ENCODE data around the gene ESYT3.
"Not testable (repeated sequence)": the region's sequence is repeated elsewhere in the genome, so short reads cannot be mapped to it uniquely, and the experiment has no call there.

Gene ESYT3

GRCh38 chr3:138412821-138413551 is 21.4 kb upstream of the ESYT3 start:
- H3K27me3 ChIP-seq (ENCODE audit: control insufficient read depth, insufficient read depth, low read length) = no peaks in the 10 kb centered on the region
- H3K36me3 ChIP-seq (ENCODE audit: control insufficient read depth, insufficient read depth, low read length) = no peaks in the 10 kb centered on the region
- no peaks in the 10 kb centered on the region for H3K9me3 ChIP-seq (ENCODE audit: control insufficient read depth, insufficient read depth, low read length)
- H3K4me3 ChIP-seq (ENCODE audit: low read depth, low read length) = no peak overlapping the region
- H3K9ac ChIP-seq (ENCODE audit: low read depth, low read length) = no peak overlapping the region
- no peak overlapping the region for H3K27ac ChIP-seq (ENCODE audit: low read depth, low read length)
- peaks cover 29% of the 10 kb centered on the region for H3K4me1 ChIP-seq (ENCODE audit: control insufficient read depth, insufficient read depth, low read length)

- H3K27ac ChIP-seq (ENCODE audit: low read depth, low read length); H3K4me1 ChIP-seq (ENCODE audit: control insufficient read depth, insufficient read depth, low read length); H3K27me3 ChIP-seq (ENCODE audit: control insufficient read depth, insufficient read depth, low read length); H3K4me3 ChIP-seq (ENCODE audit: low read depth, low read length); H3K36me3 ChIP-seq (ENCODE audit: control insufficient read depth, insufficient read depth, low read length); H3K9me3 ChIP-seq (ENCODE audit: control insufficient read depth, insufficient read depth, low read length); H3K9ac ChIP-seq (ENCODE audit: low read depth, low read length): not testable (repeated sequence)
These were observed 18.2 kb upstream of the ESYT3 start for GRCh38 chr3:138416236-138416635.

GRCh38 chr3:138417559-138417982 is 16.8 kb upstream of the ESYT3 start:
- Histone ChIP-seq H3K36me3 (ENCODE audit: control insufficient read depth, insufficient read depth, low read length) (no peaks in the 10 kb centered on the region), H3K9ac (ENCODE audit: low read depth, low read length) (no peak overlapping the region), H3K4me3 (ENCODE audit: low read depth, low read length) (no peak overlapping the region), H3K4me1 (ENCODE audit: control insufficient read depth, insufficient read depth, low read length) (peaks cover 10% of the 10 kb centered on the region), H3K27me3 (ENCODE audit: control insufficient read depth, insufficient read depth, low read length) (no peaks in the 10 kb centered on the region), H3K27ac (ENCODE audit: low read depth, low read length) (no peak overlapping the region), H3K9me3 (ENCODE audit: control insufficient read depth, insufficient read depth, low read length) (0 out of 2 replicates have a peak, but pooled peaks cover 12% of the 10 kb centered on the region)

- peaks cover 17% of the 10 kb centered on the region for H3K4me1 ChIP-seq (ENCODE audit: control insufficient read depth, insufficient read depth, low read length)
- H3K9ac ChIP-seq (ENCODE audit: low read depth, low read length) = no peak overlapping the region
- no peak overlapping the region for H3K4me3 ChIP-seq (ENCODE audit: low read depth, low read length)
- H3K9me3 ChIP-seq (ENCODE audit: control insufficient read depth, insufficient read depth, low read length) = 0 out of 2 replicates have a peak, but pooled peaks cover 12% of the 10 kb centered on the region
- no peaks in the 10 kb centered on the region for H3K36me3 ChIP-seq (ENCODE audit: control insufficient read depth, insufficient read depth, low read length)
- H3K27ac ChIP-seq (ENCODE audit: low read depth, low read length) = no peak overlapping the region
- H3K27me3 ChIP-seq (ENCODE audit: control insufficient read depth, insufficient read depth, low read length) = no peaks in the 10 kb centered on the region
These were observed 15.7 kb upstream of the ESYT3 start for GRCh38 chr3:138418601-138419206.

- H3K36me3 ChIP-seq (ENCODE audit: control insufficient read depth, insufficient read depth, low read length) = no peaks in the 10 kb centered on the region
- H3K27me3 ChIP-seq (ENCODE audit: control insufficient read depth, insufficient read depth, low read length) = no peaks in the 10 kb centered on the region
- H3K9me3 ChIP-seq (ENCODE audit: control insufficient read depth, insufficient read depth, low read length) = 0 out of 2 replicates have a peak, but pooled peaks cover 12% of the 10 kb centered on the region
- H3K27ac ChIP-seq (ENCODE audit: low read depth, low read length) = no peak overlapping the region
- no peak overlapping the region for H3K9ac ChIP-seq (ENCODE audit: low read depth, low read length)
- no peak overlapping the region; the same call in 1 of the 2 replicates for H3K4me3 ChIP-seq (ENCODE audit: low read depth, low read length)
- peaks cover 12% of the 10 kb centered on the region for H3K4me1 ChIP-seq (ENCODE audit: control insufficient read depth, insufficient read depth, low read length)
These were observed 11.1 kb upstream of the ESYT3 start for GRCh38 chr3:138423316-138423715.

- Histone ChIP-seq H3K27me3 (ENCODE audit: control insufficient read depth, insufficient read depth, low read length) (no peaks in the 10 kb centered on the region), H3K9ac (ENCODE audit: low read depth, low read length) (no peak overlapping the region), H3K9me3 (ENCODE audit: control insufficient read depth, insufficient read depth, low read length) (0 out of 2 replicates have a peak, but pooled peaks cover 12% of the 10 kb centered on the region), H3K4me1 (ENCODE audit: control insufficient read depth, insufficient read depth, low read length) (peaks cover 12% of the 10 kb centered on the region), H3K4me3 (ENCODE audit: low read depth, low read length) (no peak overlapping the region), H3K27ac (ENCODE audit: low read depth, low read length) (no peak overlapping the region), H3K36me3 (ENCODE audit: control insufficient read depth, insufficient read depth, low read length) (no peaks in the 10 kb centered on the region)
These were observed 10.1 kb upstream of the ESYT3 start for GRCh38 chr3:138424323-138424722.

- Histone ChIP-seq H3K27ac (ENCODE audit: low read depth, low read length) (no peak overlapping the region), H3K9me3 (ENCODE audit: control insufficient read depth, insufficient read depth, low read length) (0 out of 2 replicates have a peak, but pooled peaks cover 7% of the 10 kb centered on the region), H3K9ac (ENCODE audit: low read depth, low read length) (no peak overlapping the region), H3K4me1 (ENCODE audit: control insufficient read depth, insufficient read depth, low read length) (peaks cover 12% of the 10 kb centered on the region), H3K4me3 (ENCODE audit: low read depth, low read length) (no peak overlapping the region), H3K36me3 (ENCODE audit: control insufficient read depth, insufficient read depth, low read length) (no peaks in the 10 kb centered on the region), H3K27me3 (ENCODE audit: control insufficient read depth, insufficient read depth, low read length) (no peaks in the 10 kb centered on the region)
These were observed 8.2 kb upstream of the ESYT3 start for GRCh38 chr3:138426211-138426610.

GRCh38 chr3:138426754-138427153 is 7.7 kb upstream of the ESYT3 start:
- H3K27ac ChIP-seq (ENCODE audit: low read depth, low read length); H3K9me3 ChIP-seq (ENCODE audit: control insufficient read depth, insufficient read depth, low read length): not testable (repeated sequence)

GRCh38 chr3:138429665-138430064 is 4.8 kb upstream of the ESYT3 start:
- H3K4me1 ChIP-seq (ENCODE audit: control insufficient read depth, insufficient read depth, low read length) = no peaks in the 10 kb centered on the region
- no peak overlapping the region for H3K27ac ChIP-seq (ENCODE audit: low read depth, low read length)
- no peak overlapping the region for H3K4me3 ChIP-seq (ENCODE audit: low read depth, low read length)
- no peak overlapping the region for H3K9ac ChIP-seq (ENCODE audit: low read depth, low read length)
- H3K27me3 ChIP-seq (ENCODE audit: control insufficient read depth, insufficient read depth, low read length) = peaks cover 28% of the 10 kb centered on the region
- H3K9me3 ChIP-seq (ENCODE audit: control insufficient read depth, insufficient read depth, low read length) = 0 out of 2 replicates have a peak, but pooled peaks cover 5% of the 10 kb centered on the region
- no peaks in the 10 kb centered on the region for H3K36me3 ChIP-seq (ENCODE audit: control insufficient read depth, insufficient read depth, low read length)

More at GRCh38 chr3:138426754-138427153, 7.7 kb upstream of the ESYT3 start:
- not testable (repeated sequence) for H3K9ac ChIP-seq (ENCODE audit: low read depth, low read length); H3K36me3 ChIP-seq (ENCODE audit: control insufficient read depth, insufficient read depth, low read length); H3K27me3 ChIP-seq (ENCODE audit: control insufficient read depth, insufficient read depth, low read length); H3K4me3 ChIP-seq (ENCODE audit: low read depth, low read length)
- peaks cover 12% of the 10 kb centered on the region for H3K4me1 ChIP-seq (ENCODE audit: control insufficient read depth, insufficient read depth, low read length)

- Histone ChIP-seq H3K9me3 (ENCODE audit: control insufficient read depth, insufficient read depth, low read length) (0 out of 2 replicates have a peak, but pooled peaks cover 5% of the 10 kb centered on the region), H3K4me1 (ENCODE audit: control insufficient read depth, insufficient read depth, low read length) (peaks cover 5% of the 10 kb centered on the region; the same call in 1 of the 2 replicates), H3K27ac (ENCODE audit: low read depth, low read length) (no peak overlapping the region), H3K9ac (ENCODE audit: low read depth, low read length) (no peak overlapping the region), H3K27me3 (ENCODE audit: control insufficient read depth, insufficient read depth, low read length) (peaks cover 50% of the 10 kb centered on the region), H3K4me3 (ENCODE audit: low read depth, low read length) (no peak overlapping the region), H3K36me3 (ENCODE audit: control insufficient read depth, insufficient read depth, low read length) (no peaks in the 10 kb centered on the region)
These were observed 1.7 kb upstream of the ESYT3 start for GRCh38 chr3:138432576-138433240.

GRCh38 chr3:138433892-138434275 is 532 bp upstream of the ESYT3 start:
- Histone ChIP-seq H3K9ac (ENCODE audit: low read depth, low read length) (no peak overlapping the region), H3K4me1 (ENCODE audit: control insufficient read depth, insufficient read depth, low read length) (peaks cover 5% of the 10 kb centered on the region; the same call in 1 of the 2 replicates), H3K4me3 (ENCODE audit: low read depth, low read length) (peak overlapping the region; percentile 66; the same call in 1 of the 2 replicates), H3K9me3 (ENCODE audit: control insufficient read depth, insufficient read depth, low read length) (0 out of 2 replicates have a peak, but pooled peaks cover 5% of the 10 kb centered on the region), H3K27me3 (ENCODE audit: control insufficient read depth, insufficient read depth, low read length) (peaks cover 50% of the 10 kb centered on the region), H3K27ac (ENCODE audit: low read depth, low read length) (no peak overlapping the region), H3K36me3 (ENCODE audit: control insufficient read depth, insufficient read depth, low read length) (no peaks in the 10 kb centered on the region)
